Measurements from ENCODE around the gene FBLN5. TPM values are rescaled to one million over a fixed set of nuclear protein-coding genes. Genes with fewer than 3 reads are reported as not detected.
"Not testable (repeated sequence)": the region's sequence is repeated elsewhere in the genome, so short reads cannot be mapped to it uniquely, and the experiment has no call there.

Gene FBLN5
- total and polyA plus RNA-seq, 2 experiments from 2014 or later = 157 to 337 TPM

GRCh38 chr14:91845652-91846051, 101.8 kb downstream of the FBLN5 start:
- Histone ChIP-seq H3K27ac (no peak overlapping the region), H2AFZ (no peak overlapping the region), H3K36me3 (replicated peaks; ENCODE audit: insufficient read depth, low read depth) (no peaks in the 10 kb centered on the region), H3K27me3 (no peaks in the 10 kb centered on the region), H3K4me2 (no peak overlapping the region), H3K4me3 (no peak overlapping the region), H3K9me3 (ENCODE audit: low read depth) (no peaks in the 10 kb centered on the region), H3K4me1 (ENCODE audit: insufficient read depth) (no peaks in the 10 kb centered on the region), H4K20me1 (ENCODE audit: insufficient read depth, poor library complexity, severe bottlenecking) (no peaks in the 10 kb centered on the region), H3K79me2 (no peaks in the 10 kb centered on the region), H3K9me2 (replicated peaks; ENCODE audit: insufficient read depth) (no peaks in the 10 kb centered on the region)
- no peak for DNase-seq (ENCODE audit: low spot score)
- TF ChIP-seq CTCF (IDR thresholded peaks at IDR 0.05; ENCODE audit: poor library complexity) = no peak
- no peak for TF ChIP-seq EZH2 (IDR thresholded peaks at IDR 0.05; ENCODE audit: borderline replicate concordance)
- TF ChIP-seq EZH2phosphoT487 (IDR thresholded peaks at IDR 0.05; ENCODE audit: low read depth, severe bottlenecking, unreplicated experiment) = no peak
- WGBS (ENCODE audit: low lambda C conversion rate, missing lambda C conversion rate) = 91% methylated on average over 2 of the region's 2 CpGs

GRCh38 chr14:91845056-91845455, 102.4 kb downstream of the FBLN5 start:
- not testable (repeated sequence) for H3K79me2 ChIP-seq; H3K9me2 ChIP-seq (replicated peaks; ENCODE audit: insufficient read depth); H3K4me2 ChIP-seq; DNase-seq (ENCODE audit: low spot score); H4K20me1 ChIP-seq (ENCODE audit: insufficient read depth, poor library complexity, severe bottlenecking); H3K4me1 ChIP-seq (ENCODE audit: insufficient read depth); H3K36me3 ChIP-seq (replicated peaks; ENCODE audit: insufficient read depth, low read depth); H3K9me3 ChIP-seq (ENCODE audit: low read depth); H3K4me3 ChIP-seq; H3K27me3 ChIP-seq; H3K27ac ChIP-seq; H2AFZ ChIP-seq
- 97% methylated on average over 8 of the region's 8 CpGs for WGBS (ENCODE audit: low lambda C conversion rate, missing lambda C conversion rate)

GRCh38 chr14:91844029-91844428, 103.5 kb downstream of the FBLN5 start:
- Histone ChIP-seq H3K27me3 (no peaks in the 10 kb centered on the region), H3K79me2 (no peaks in the 10 kb centered on the region), H4K20me1 (ENCODE audit: insufficient read depth, poor library complexity, severe bottlenecking) (no peaks in the 10 kb centered on the region), H3K27ac (no peak overlapping the region), H3K4me3 (no peak overlapping the region), H2AFZ (no peak overlapping the region), H3K9me3 (ENCODE audit: low read depth) (no peaks in the 10 kb centered on the region), H3K4me2 (no peak overlapping the region), H3K36me3 (replicated peaks; ENCODE audit: insufficient read depth, low read depth) (no peaks in the 10 kb centered on the region), H3K4me1 (ENCODE audit: insufficient read depth) (no peaks in the 10 kb centered on the region), H3K9me2 (replicated peaks; ENCODE audit: insufficient read depth) (no peaks in the 10 kb centered on the region)
- DNase-seq (ENCODE audit: low spot score) = no peak
- WGBS (ENCODE audit: low lambda C conversion rate, missing lambda C conversion rate) = 86% methylated on average over 4 of the region's 4 CpGs
- no peak for TF ChIP-seq EZH2 (IDR thresholded peaks at IDR 0.05; ENCODE audit: borderline replicate concordance)
- TF ChIP-seq EZH2phosphoT487 (IDR thresholded peaks at IDR 0.05; ENCODE audit: low read depth, severe bottlenecking, unreplicated experiment) = no peak

GRCh38 chr14:91843437-91843836, 104.1 kb downstream of the FBLN5 start:
- H3K9me2 ChIP-seq (replicated peaks; ENCODE audit: insufficient read depth) = no peaks in the 10 kb centered on the region
- no peak for TF ChIP-seq EZH2phosphoT487 (IDR thresholded peaks at IDR 0.05; ENCODE audit: low read depth, severe bottlenecking, unreplicated experiment)
- no peak overlapping the region for H3K27ac ChIP-seq
- 86% methylated on average over 4 of the region's 4 CpGs for WGBS (ENCODE audit: low lambda C conversion rate, missing lambda C conversion rate)
- no peaks in the 10 kb centered on the region for H3K4me1 ChIP-seq (ENCODE audit: insufficient read depth)
- H3K36me3 ChIP-seq (replicated peaks; ENCODE audit: insufficient read depth, low read depth) = no peaks in the 10 kb centered on the region
- no peak overlapping the region for H3K4me2 ChIP-seq
- no peaks in the 10 kb centered on the region for H4K20me1 ChIP-seq (ENCODE audit: insufficient read depth, poor library complexity, severe bottlenecking)
- no peak overlapping the region for H3K4me3 ChIP-seq
- no peaks in the 10 kb centered on the region for H3K27me3 ChIP-seq
- H2AFZ ChIP-seq = no peak overlapping the region
- H3K9me3 ChIP-seq (ENCODE audit: low read depth) = no peaks in the 10 kb centered on the region
- no peaks in the 10 kb centered on the region for H3K79me2 ChIP-seq
- DNase-seq (ENCODE audit: low spot score) = no peak

GRCh38 chr14:91841065-91841464, 106.4 kb downstream of the FBLN5 start:
- Histone ChIP-seq H3K9me3 (ENCODE audit: low read depth) (no peaks in the 10 kb centered on the region), H3K36me3 (replicated peaks; ENCODE audit: insufficient read depth, low read depth) (no peaks in the 10 kb centered on the region), H3K27ac (no peak overlapping the region), H3K27me3 (no peaks in the 10 kb centered on the region), H3K4me2 (no peak overlapping the region), H3K79me2 (peaks cover under 1% of the 10 kb centered on the region), H2AFZ (no peak overlapping the region), H4K20me1 (ENCODE audit: insufficient read depth, poor library complexity, severe bottlenecking) (no peaks in the 10 kb centered on the region), H3K9me2 (replicated peaks; ENCODE audit: insufficient read depth) (no peaks in the 10 kb centered on the region), H3K4me3 (no peak overlapping the region), H3K4me1 (ENCODE audit: insufficient read depth) (peaks cover 11% of the 10 kb centered on the region)
- TF ChIP-seq EZH2 (IDR thresholded peaks at IDR 0.05; ENCODE audit: borderline replicate concordance) (no peak), CTCF (IDR thresholded peaks at IDR 0.05; ENCODE audit: poor library complexity) (no peak), EZH2phosphoT487 (IDR thresholded peaks at IDR 0.05; ENCODE audit: low read depth, severe bottlenecking, unreplicated experiment) (no peak)
- no peak for DNase-seq (ENCODE audit: low spot score)

All from hepatocyte (in vitro differentiated cells).